ENCODE data around the gene FAAP100. TPM values are rescaled to one million over a fixed set of nuclear protein-coding genes. Genes with fewer than 3 reads are reported as not detected.

FAAP100 gene
- total RNA-seq, 1 donor from 2014 or later = 47.7 TPM

- H3K4me3 Mint-ChIP-seq (ENCODE audit: low read depth) = no peak overlapping the region
- no peak overlapping the region for H3K27ac Mint-ChIP-seq
- no peaks in the 10 kb centered on the region for H3K27me3 Mint-ChIP-seq
- no peak for DNase-seq (ENCODE audit: low spot score, unreplicated experiment)
- peaks cover 3% of the 10 kb centered on the region for H3K36me3 Mint-ChIP-seq (ENCODE audit: insufficient read depth)
- no peaks in the 10 kb centered on the region for H3K9me3 Mint-ChIP-seq (ENCODE audit: low read depth)
- no peak for TF ChIP-seq CTCF (IDR thresholded peaks at IDR 0.05; ENCODE audit: unreplicated experiment)
- H3K4me1 Mint-ChIP-seq (ENCODE audit: low read depth) = no peaks in the 10 kb centered on the region
Observed at GRCh38 chr17:81543339-81543675, 8.8 kb downstream of the FAAP100 start.

GRCh38 chr17:81542431-81543338 lies 9.5 kb downstream of the FAAP100 start:
- Mint-ChIP-seq H3K27ac (no peak overlapping the region), H3K4me3 (ENCODE audit: low read depth) (no peak overlapping the region), H3K9me3 (ENCODE audit: low read depth) (no peaks in the 10 kb centered on the region), H3K36me3 (ENCODE audit: insufficient read depth) (peaks cover 3% of the 10 kb centered on the region), H3K27me3 (no peaks in the 10 kb centered on the region), H3K4me1 (ENCODE audit: low read depth) (no peaks in the 10 kb centered on the region)
- no peak for TF ChIP-seq CTCF (IDR thresholded peaks at IDR 0.05; ENCODE audit: unreplicated experiment)
- no peak for DNase-seq (ENCODE audit: low spot score, unreplicated experiment)

- no peaks in the 10 kb centered on the region for H3K9me3 Mint-ChIP-seq (ENCODE audit: low read depth)
- H3K27me3 Mint-ChIP-seq = peaks cover under 1% of the 10 kb centered on the region
- H3K4me1 Mint-ChIP-seq (ENCODE audit: low read depth) = no peaks in the 10 kb centered on the region
- H3K36me3 Mint-ChIP-seq (ENCODE audit: insufficient read depth) = no peaks in the 10 kb centered on the region
- H3K4me3 Mint-ChIP-seq (ENCODE audit: low read depth) = no peak overlapping the region
- no peak for TF ChIP-seq CTCF (IDR thresholded peaks at IDR 0.05; ENCODE audit: unreplicated experiment)
- DNase-seq (ENCODE audit: low spot score, unreplicated experiment) = no peak
- no peak overlapping the region for H3K27ac Mint-ChIP-seq
Observed at GRCh38 chr17:81541123-81541522, 11.0 kb downstream of the FAAP100 start.

GRCh38 chr17:81540676-81541027 lies 11.5 kb downstream of the FAAP100 start:
- Mint-ChIP-seq H3K27me3 (peaks cover 4% of the 10 kb centered on the region), H3K9me3 (ENCODE audit: low read depth) (no peaks in the 10 kb centered on the region), H3K36me3 (ENCODE audit: insufficient read depth) (no peaks in the 10 kb centered on the region), H3K4me1 (ENCODE audit: low read depth) (no peaks in the 10 kb centered on the region), H3K27ac (no peak overlapping the region), H3K4me3 (ENCODE audit: low read depth) (no peak overlapping the region)
- no peak for DNase-seq (ENCODE audit: low spot score, unreplicated experiment)
- TF ChIP-seq CTCF (IDR thresholded peaks at IDR 0.05; ENCODE audit: unreplicated experiment) = no peak

- Mint-ChIP-seq H3K36me3 (ENCODE audit: insufficient read depth) (no peaks in the 10 kb centered on the region), H3K27me3 (peaks cover 4% of the 10 kb centered on the region)
Observed at GRCh38 chr17:81539961-81540675, 12.0 kb downstream of the FAAP100 start.

More at GRCh38 chr17:81539961-81540675, 12.0 kb downstream of the FAAP100 start:
- H3K4me3 Mint-ChIP-seq (ENCODE audit: low read depth) = no peak overlapping the region
- H3K4me1 Mint-ChIP-seq (ENCODE audit: low read depth) = no peaks in the 10 kb centered on the region
- DNase-seq (ENCODE audit: low spot score, unreplicated experiment) = no peak
- H3K9me3 Mint-ChIP-seq (ENCODE audit: low read depth) = no peaks in the 10 kb centered on the region
- no peak for TF ChIP-seq CTCF (IDR thresholded peaks at IDR 0.05; ENCODE audit: unreplicated experiment)
- H3K27ac Mint-ChIP-seq = no peak overlapping the region

All from progenitor cell of endocrine pancreas (in vitro differentiated cells).